Measurements from ENCODE around the gene ADAM11.

DNA sequence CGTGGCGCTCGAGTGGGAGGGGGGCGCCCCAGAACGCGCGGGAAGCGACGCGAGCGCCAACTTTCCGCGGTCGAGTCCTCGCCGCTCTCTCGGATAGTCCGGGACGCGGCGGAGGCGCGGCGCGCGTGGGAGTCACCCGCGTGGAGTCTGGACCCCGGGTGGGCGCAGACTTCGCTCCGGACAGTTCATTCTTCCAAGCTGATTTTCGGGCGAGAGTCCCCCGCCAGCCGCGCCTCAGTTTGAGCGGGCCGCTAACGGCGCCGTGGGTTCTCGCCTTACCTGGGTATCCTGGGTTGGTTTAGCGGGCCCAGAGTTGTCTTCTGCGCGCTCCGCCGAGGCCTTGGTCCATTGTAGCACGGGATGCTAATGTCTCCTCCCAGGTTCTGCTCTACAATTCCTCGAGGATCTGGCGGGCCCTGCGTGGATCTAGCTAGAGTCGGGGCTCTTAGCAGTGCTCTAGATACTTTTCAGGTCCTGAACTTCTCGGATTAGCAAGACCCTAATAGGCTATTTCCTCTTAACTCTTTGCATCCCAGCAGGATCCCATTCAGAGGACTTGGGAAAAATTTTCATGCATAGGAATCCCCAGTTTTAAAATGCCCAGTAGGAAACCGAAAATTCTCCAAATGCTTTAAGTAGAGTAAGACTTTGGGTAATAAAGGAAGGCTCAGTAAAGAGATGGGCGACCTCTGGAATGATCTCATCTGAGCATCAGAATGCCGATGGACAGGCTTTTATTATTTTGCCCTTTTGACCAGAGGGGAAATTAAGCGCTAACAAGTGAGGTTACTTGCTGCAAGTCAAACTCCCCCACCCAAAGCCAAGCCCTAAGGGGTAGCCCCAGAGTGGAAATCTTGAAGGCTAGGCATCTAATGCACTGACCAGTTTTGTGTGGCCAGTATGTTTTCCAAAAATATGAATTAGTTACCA lies 71.8 kb downstream of the ADAM11 start:
- TF ChIP-seq CTCF (IDR thresholded peaks at IDR 0.05) (no peak), POLR2A (IDR thresholded peaks at IDR 0.05) (no peak)
